Measurements from ENCODE around the gene COL6A3. TPM values are rescaled to one million over a fixed set of nuclear protein-coding genes. Genes with fewer than 3 reads are reported as not detected.

The COL6A3 gene
- total RNA-seq, 1 donor from 2014 or later, result 0.41 TPM

DNA sequence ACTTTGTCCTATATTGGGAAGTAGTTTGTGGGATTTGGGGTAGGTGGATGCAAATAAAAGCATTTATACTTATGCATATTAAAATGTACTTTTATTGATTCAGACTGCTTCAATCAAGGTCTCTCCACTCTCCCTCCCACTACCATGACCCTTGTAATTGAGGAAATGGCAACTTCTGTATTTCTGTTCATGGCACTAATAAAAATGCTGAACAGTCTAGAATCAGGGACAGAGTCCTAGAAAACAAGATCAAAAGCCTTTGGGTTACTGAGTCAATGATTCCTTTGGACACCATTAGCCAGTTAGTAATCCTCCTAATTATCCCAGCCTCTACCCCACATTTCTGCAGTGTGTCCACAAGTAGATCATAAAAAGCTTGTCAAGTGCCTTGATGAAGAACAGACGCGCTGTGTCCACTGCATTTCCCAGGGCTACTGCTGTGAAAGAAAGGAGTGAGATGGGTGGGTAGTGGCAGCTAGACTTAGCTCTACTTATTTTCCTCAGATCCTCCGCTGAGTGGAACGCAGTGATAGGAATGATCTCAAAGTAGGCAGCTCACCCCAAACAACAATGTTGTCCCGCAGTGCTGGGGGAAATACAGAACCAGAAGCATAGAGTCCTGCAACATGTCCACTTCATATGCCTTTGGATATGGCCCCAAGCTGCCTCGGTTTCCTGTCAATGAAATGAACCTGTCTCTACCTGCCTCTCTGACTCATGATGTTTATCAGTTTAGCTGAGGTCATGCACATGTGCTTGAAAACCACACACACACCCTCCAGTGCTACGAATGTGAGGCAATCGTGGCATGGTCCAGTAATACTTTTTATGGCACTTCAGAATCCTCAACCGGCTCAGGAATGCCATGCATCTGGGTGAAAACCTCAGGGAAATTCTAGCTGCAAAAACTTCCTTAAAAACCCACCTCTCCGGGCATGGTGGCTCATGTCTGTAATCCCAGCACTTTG lies 115.5 kb downstream of the COL6A3 start:
- peaks cover 29% of the 10 kb centered on the region for H3K4me1 Mint-ChIP-seq
- no peak overlapping the region for H3K27ac ChIP-seq

DNA sequence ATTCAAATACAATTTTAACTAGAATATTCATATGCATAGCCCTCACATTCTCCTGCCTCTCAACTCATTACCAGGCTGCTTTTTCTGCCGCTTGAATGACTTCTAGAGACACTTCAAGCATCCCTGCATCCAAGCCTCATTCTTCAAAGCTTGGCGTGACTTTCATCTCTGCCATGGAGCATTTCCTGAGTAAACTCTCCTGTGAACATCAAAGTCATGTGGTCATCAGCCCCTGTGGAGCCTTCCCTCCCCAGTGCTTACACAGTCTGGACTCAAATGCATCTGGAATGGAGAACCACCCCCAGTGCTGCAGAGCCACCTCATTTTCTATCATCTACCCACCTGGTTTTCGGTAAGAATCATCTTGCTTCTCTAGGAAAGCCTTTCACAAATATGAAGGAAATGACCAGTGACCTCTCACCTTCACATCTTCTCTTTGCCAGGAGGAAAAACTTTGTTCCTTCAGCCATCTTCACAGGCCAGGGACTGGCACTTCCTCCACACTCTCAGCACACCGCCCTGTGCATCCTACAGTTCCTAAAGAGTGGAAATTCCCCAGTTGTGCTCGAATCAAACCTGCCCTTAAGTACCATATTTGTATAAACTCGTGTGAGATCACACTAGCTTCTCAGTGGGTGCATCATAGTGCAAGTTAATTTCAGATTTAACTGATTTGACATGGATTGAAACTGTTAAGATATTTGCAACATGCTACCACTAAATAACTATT lies 116.4 kb downstream of the COL6A3 start:
- no peak for DNase-seq (ENCODE audit: low spot score)
- no peak overlapping the region for H3K4me3 ChIP-seq
- no peak overlapping the region for H3K4me2 ChIP-seq
- H3K9me3 ChIP-seq (ENCODE audit: low read depth), result no peaks in the 10 kb centered on the region
- no peak overlapping the region for H3K4me3 Mint-ChIP-seq
- H3K27ac Mint-ChIP-seq, result peak overlapping the region; percentile 54
- H2AFZ ChIP-seq (replicated peaks), result no peak overlapping the region
- H3K27ac ChIP-seq, result no peak overlapping the region
- peaks cover 6% of the 10 kb centered on the region for H3K9me3 Mint-ChIP-seq
- H3K9ac ChIP-seq, result no peak overlapping the region
- H3K27me3 ChIP-seq, result no peaks in the 10 kb centered on the region
- peaks cover 2% of the 10 kb centered on the region for H3K27me3 Mint-ChIP-seq (ENCODE audit: insufficient read depth, low read depth)
- no peaks in the 10 kb centered on the region for H3K4me1 ChIP-seq
- no peaks in the 10 kb centered on the region for H3F3A ChIP-seq (ENCODE audit: low read depth)
- H3K4me1 Mint-ChIP-seq, result peaks cover 29% of the 10 kb centered on the region
- H4K20me1 ChIP-seq (ENCODE audit: low read depth), result no peaks in the 10 kb centered on the region
- TF ChIP-seq EZH2phosphoT487 (IDR thresholded peaks at IDR 0.05) (no peak), EZH2 (IDR thresholded peaks at IDR 0.05) (no peak)
- TF ChIP-seq, protein P1, sequence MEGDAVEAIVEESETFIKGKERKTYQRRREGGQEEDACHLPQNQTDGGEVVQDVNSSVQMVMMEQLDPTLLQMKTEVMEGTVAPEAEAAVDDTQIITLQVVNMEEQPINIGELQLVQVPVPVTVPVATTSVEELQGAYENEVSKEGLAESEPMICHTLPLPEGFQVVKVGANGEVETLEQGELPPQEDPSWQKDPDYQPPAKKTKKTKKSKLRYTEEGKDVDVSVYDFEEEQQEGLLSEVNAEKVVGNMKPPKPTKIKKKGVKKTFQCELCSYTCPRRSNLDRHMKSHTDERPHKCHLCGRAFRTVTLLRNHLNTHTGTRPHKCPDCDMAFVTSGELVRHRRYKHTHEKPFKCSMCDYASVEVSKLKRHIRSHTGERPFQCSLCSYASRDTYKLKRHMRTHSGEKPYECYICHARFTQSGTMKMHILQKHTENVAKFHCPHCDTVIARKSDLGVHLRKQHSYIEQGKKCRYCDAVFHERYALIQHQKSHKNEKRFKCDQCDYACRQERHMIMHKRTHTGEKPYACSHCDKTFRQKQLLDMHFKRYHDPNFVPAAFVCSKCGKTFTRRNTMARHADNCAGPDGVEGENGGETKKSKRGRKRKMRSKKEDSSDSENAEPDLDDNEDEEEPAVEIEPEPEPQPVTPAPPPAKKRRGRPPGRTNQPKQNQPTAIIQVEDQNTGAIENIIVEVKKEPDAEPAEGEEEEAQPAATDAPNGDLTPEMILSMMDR (IDR thresholded peaks at IDR 0.05), result no peak
- H3K79me2 ChIP-seq (ENCODE audit: low read depth), result no peaks in the 10 kb centered on the region
- H3K36me3 Mint-ChIP-seq, result no peaks in the 10 kb centered on the region
- H3K36me3 ChIP-seq, result no peaks in the 10 kb centered on the region

More for the DNA sequence above, 115.5 kb downstream of the COL6A3 start:
- Histone ChIP-seq H3K9me3 (ENCODE audit: low read depth) (no peaks in the 10 kb centered on the region), H3K4me2 (no peak overlapping the region), H3K4me1 (no peaks in the 10 kb centered on the region), H4K20me1 (ENCODE audit: low read depth) (no peaks in the 10 kb centered on the region), H3K36me3 (no peaks in the 10 kb centered on the region), H3F3A (ENCODE audit: low read depth) (no peaks in the 10 kb centered on the region), H2AFZ (replicated peaks) (no peak overlapping the region), H3K27me3 (no peaks in the 10 kb centered on the region), H3K4me3 (no peak overlapping the region), H3K79me2 (ENCODE audit: low read depth) (no peaks in the 10 kb centered on the region), H3K9ac (no peak overlapping the region)
- DNase-seq (ENCODE audit: low spot score), result no peak
- H3K9me3 Mint-ChIP-seq, result peaks cover 10% of the 10 kb centered on the region
- H3K27ac Mint-ChIP-seq, result no peak overlapping the region
- TF ChIP-seq, protein P1 (IDR thresholded peaks at IDR 0.05), result no peak
- no peak overlapping the region for H3K4me3 Mint-ChIP-seq
- H3K36me3 Mint-ChIP-seq, result peaks cover 1% of the 10 kb centered on the region
- H3K27me3 Mint-ChIP-seq (ENCODE audit: insufficient read depth, low read depth), result peaks cover 2% of the 10 kb centered on the region

DNA sequence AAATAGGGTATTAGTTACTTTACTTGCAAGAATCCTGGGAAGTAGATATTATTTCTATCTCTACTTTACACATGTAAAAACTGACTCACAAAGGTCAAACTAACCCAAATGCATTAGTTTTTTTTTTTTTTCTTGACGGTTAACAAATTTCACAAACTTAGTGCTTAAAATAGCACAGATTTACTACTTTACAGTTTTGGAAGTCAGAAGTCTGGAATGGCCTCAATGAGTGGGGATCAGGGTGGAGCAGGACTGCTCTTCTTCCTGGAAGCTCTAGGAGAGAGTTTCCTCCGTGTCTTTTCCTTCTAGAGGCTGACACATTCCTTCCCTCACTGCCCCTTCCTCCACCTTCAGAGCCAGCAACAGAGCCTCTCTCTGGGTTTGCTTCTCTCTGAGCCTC lies 117.2 kb downstream of the COL6A3 start:
- Histone ChIP-seq H3K9ac (no peak overlapping the region), H3K27me3 (no peaks in the 10 kb centered on the region), H3K4me3 (no peak overlapping the region), H3K9me3 (ENCODE audit: low read depth) (no peaks in the 10 kb centered on the region), H4K20me1 (ENCODE audit: low read depth) (no peaks in the 10 kb centered on the region), H3K36me3 (no peaks in the 10 kb centered on the region), H3K79me2 (ENCODE audit: low read depth) (no peaks in the 10 kb centered on the region), H3F3A (ENCODE audit: low read depth) (no peaks in the 10 kb centered on the region), H3K4me1 (no peaks in the 10 kb centered on the region), H3K27ac (no peak overlapping the region), H2AFZ (replicated peaks) (no peak overlapping the region), H3K4me2 (no peak overlapping the region)
- H3K36me3 Mint-ChIP-seq, result no peaks in the 10 kb centered on the region
- no peak for TF ChIP-seq EZH2phosphoT487 (IDR thresholded peaks at IDR 0.05)
- TF ChIP-seq, protein P1 (IDR thresholded peaks at IDR 0.05), result no peak
- no peak for TF ChIP-seq EZH2 (IDR thresholded peaks at IDR 0.05)
- DNase-seq (ENCODE audit: low spot score), result no peak
- H3K4me1 Mint-ChIP-seq, result peaks cover 29% of the 10 kb centered on the region
- H3K9me3 Mint-ChIP-seq, result peaks cover 3% of the 10 kb centered on the region
- H3K27me3 Mint-ChIP-seq (ENCODE audit: insufficient read depth, low read depth), result peaks cover 2% of the 10 kb centered on the region
- H3K4me3 Mint-ChIP-seq, result no peak overlapping the region
- H3K27ac Mint-ChIP-seq, result no peak overlapping the region

Data from neural progenitor cell (in vitro differentiated cells).